KMS-11 (cell line): Measurements from ENCODE around the gene CCDC8.

ENCODE experiments used
- H2AFZ ChIP-seq: fragments of 200-600 bp; sonication (generic); 2 replicates; pipeline ENCODE4 v1.6.1; 2016; ENCODE audit warnings: antibody characterized with exemption, mixed run types, low read depth
- H3K27ac ChIP-seq: fragments of 200-600 bp; sonication (generic); 2 replicates; pipeline ENCODE4 v1.6.1; 2016; ENCODE audit warnings: mild to moderate bottlenecking, mixed run types
- H3K27me3 ChIP-seq: fragments of 200-600 bp; sonication (generic); 2 replicates; pipeline ENCODE4 v1.6.1; 2017; ENCODE audit warnings: mild to moderate bottlenecking, low read depth, mixed run types, moderate library complexity; ENCODE audit not compliant: insufficient read depth
- H3K36me3 ChIP-seq: fragments of 200-600 bp; sonication (generic); 2 replicates; pipeline ENCODE4 v1.6.1; 2017; ENCODE audit warnings: mild to moderate bottlenecking, mixed run types; ENCODE audit not compliant: insufficient read depth
- H3K4me1 ChIP-seq: fragments of 200-600 bp; sonication (generic); 2 replicates; pipeline ENCODE4 v1.6.1; 2016; ENCODE audit warnings: mild to moderate bottlenecking, low read depth, mixed run types; ENCODE audit not compliant: poor library complexity, severe bottlenecking
- H3K4me2 ChIP-seq: fragments of 200-600 bp; sonication (generic); 2 replicates; pipeline ENCODE4 v1.7.0; 2016; ENCODE audit warnings: mild to moderate bottlenecking, mixed run types
- H3K4me3 ChIP-seq: fragments of 200-600 bp; sonication (generic); IDR thresholded peaks from 2 replicates; pipeline ENCODE4 v1.6.1; 2017; ENCODE audit warnings: low read depth, low read length, mixed read lengths; ENCODE audit not compliant: insufficient read depth
- H3K79me2 ChIP-seq: fragments of 200-600 bp; sonication (generic); 2 replicates; pipeline ENCODE4 v1.6.1; 2016; ENCODE audit warnings: low read depth, mixed run types; ENCODE audit not compliant: insufficient read depth
- H3K9ac ChIP-seq: fragments of 200-600 bp; sonication (generic); 2 replicates; pipeline ENCODE4 v1.6.1; 2016; ENCODE audit warnings: mild to moderate bottlenecking, mixed run types
- H4K20me1 ChIP-seq: fragments of 200-600 bp; sonication (generic); 2 replicates; pipeline ENCODE4 v1.6.1; 2016; ENCODE audit warnings: mild to moderate bottlenecking, mixed run types; ENCODE audit not compliant: insufficient read depth
- CTCF ChIP-seq: fragments of 200-600 bp; sonication (generic); conservative IDR thresholded peaks from 2 replicates; pipeline ENCODE4 v1.6.1; 2017; ENCODE audit warnings: low read depth, mild to moderate bottlenecking, antibody characterized with exemption, low read length, moderate library complexity, mixed read lengths

Gene CCDC8

GRCh38 chr19:46456930-46457329, 43.6 kb upstream of the CCDC8 start:
- no peaks in the 10 kb centered on the region for H4K20me1 ChIP-seq
- no peak overlapping the region for H3K9ac ChIP-seq
- no peaks in the 10 kb centered on the region for H3K36me3 ChIP-seq
- H3K27me3 ChIP-seq = peaks cover 49% of the 10 kb centered on the region; the same call in 1 of the 2 replicates
- no peaks in the 10 kb centered on the region for H3K79me2 ChIP-seq
- H3K27ac ChIP-seq = no peak overlapping the region
- no peak overlapping the region for H3K4me3 ChIP-seq
- H3K4me1 ChIP-seq = no peaks in the 10 kb centered on the region
- H2AFZ ChIP-seq = no peak overlapping the region
- no peak for TF ChIP-seq CTCF
- H3K4me2 ChIP-seq = no peak overlapping the region

- H4K20me1 ChIP-seq = no peaks in the 10 kb centered on the region
- no peak overlapping the region for H3K9ac ChIP-seq
- no peaks in the 10 kb centered on the region for H3K79me2 ChIP-seq
- H3K27ac ChIP-seq = no peak overlapping the region
- TF ChIP-seq CTCF = no peak
- no peak overlapping the region for H3K4me2 ChIP-seq
- H3K4me1 ChIP-seq = peaks cover 2% of the 10 kb centered on the region
- no peak overlapping the region for H3K4me3 ChIP-seq
- no peak overlapping the region for H2AFZ ChIP-seq
- no peaks in the 10 kb centered on the region for H3K36me3 ChIP-seq
- H3K27me3 ChIP-seq = peaks cover 42% of the 10 kb centered on the region; the same call in 1 of the 2 replicates
Observed at GRCh38 chr19:46454244-46454643, 40.9 kb upstream of the CCDC8 start.

GRCh38 chr19:46453661-46454060, 40.3 kb upstream of the CCDC8 start:
- no peak overlapping the region for H2AFZ ChIP-seq
- H3K4me1 ChIP-seq = peaks cover 2% of the 10 kb centered on the region
- H3K4me2 ChIP-seq = no peak overlapping the region
- H3K4me3 ChIP-seq = no peak overlapping the region
- H3K9ac ChIP-seq = no peak overlapping the region
- H3K27ac ChIP-seq = no peak overlapping the region
- H3K36me3 ChIP-seq = no peaks in the 10 kb centered on the region
- TF ChIP-seq CTCF = no peak
- no peaks in the 10 kb centered on the region for H4K20me1 ChIP-seq
- H3K27me3 ChIP-seq = peaks cover 42% of the 10 kb centered on the region; the same call in 1 of the 2 replicates
- no peaks in the 10 kb centered on the region for H3K79me2 ChIP-seq

DNA sequence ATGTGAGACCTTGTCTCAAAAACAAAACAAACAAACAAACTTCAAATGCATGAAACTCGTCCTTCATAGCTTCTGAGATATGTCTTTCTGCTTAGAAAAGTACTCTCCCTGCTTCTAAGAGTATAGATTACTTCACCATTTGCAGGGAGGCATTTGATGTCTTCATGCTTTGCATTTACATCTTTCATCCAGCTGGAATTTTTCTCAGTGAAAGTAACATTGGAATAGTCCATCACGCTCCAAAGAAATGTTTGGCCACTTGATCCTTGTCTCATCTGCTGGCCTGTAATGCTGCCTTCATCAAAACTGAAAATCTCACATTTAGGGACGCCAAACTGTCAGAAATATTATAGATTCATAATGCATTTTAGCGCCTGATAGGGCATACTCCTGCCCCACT, 38.8 kb upstream of the CCDC8 start:
- peaks cover 2% of the 10 kb centered on the region for H3K4me1 ChIP-seq
- no peak overlapping the region for H2AFZ ChIP-seq
- H3K36me3 ChIP-seq = no peaks in the 10 kb centered on the region
- H4K20me1 ChIP-seq = no peaks in the 10 kb centered on the region
- no peaks in the 10 kb centered on the region for H3K79me2 ChIP-seq
- H3K27me3 ChIP-seq = peaks cover 38% of the 10 kb centered on the region
- no peak overlapping the region for H3K4me3 ChIP-seq
- TF ChIP-seq CTCF = no peak
- H3K27ac ChIP-seq = no peak overlapping the region
- H3K4me2 ChIP-seq = no peak overlapping the region
- H3K9ac ChIP-seq = no peak overlapping the region
